ENCODE results near the gene ARVCF. TPM values are rescaled to one million over a fixed set of nuclear protein-coding genes. Genes with fewer than 3 reads are reported as not detected.

Gene ARVCF
- total and polyA plus RNA-seq, 2 experiments from 2014 or later: 15.6 to 122 TPM

DNA sequence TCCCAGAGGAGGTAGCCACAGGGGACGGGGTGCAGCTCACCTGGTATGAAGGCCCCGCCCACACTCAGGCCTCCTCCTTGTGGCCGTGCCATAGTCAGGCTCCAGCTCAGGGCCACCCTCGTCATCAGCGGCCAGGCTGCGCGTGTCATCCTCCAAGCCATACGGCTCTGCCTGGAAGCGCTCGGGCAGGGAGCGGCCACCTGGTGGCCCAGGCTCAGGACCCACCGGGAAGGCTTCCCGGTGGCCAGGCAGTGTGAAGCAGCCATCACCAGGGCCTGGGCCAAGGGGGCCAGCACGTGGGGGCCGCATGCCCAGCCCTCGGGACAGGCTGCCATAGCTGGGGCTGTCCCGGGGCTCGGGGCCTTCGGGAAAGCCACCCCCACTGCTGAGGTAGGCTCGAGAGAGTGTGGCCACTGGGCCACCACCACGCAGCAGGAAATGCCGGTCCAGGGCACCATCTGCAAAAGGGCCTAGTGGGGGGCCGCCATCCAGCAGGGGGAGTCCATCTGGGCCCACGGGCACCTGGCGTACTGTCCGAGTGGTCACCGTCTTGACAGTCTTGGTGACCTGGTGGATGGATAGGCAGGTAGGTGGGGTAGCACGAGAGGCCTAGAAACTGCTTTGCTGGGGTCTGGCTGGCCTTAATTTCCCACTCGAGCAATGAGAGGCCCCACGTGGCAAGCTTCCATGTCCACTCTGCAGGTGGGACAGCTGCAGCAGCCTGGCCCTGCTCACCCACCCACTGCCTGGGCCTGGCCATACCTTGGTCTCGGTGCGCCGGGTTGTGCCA, 35.3 kb downstream of the ARVCF start:
- Histone ChIP-seq H3K36me3 (ENCODE audit: insufficient read depth) (0 out of 2 replicates have a peak, but pooled peaks cover 4% of the 10 kb centered on the region), H3K4me1 (ENCODE audit: insufficient read depth) (peaks cover 6% of the 10 kb centered on the region; the same call in 1 of the 2 replicates), H3K4me2 (no peak overlapping the region), H3F3A (replicated peaks; ENCODE audit: low read depth) (no peaks in the 10 kb centered on the region), H3K27ac (ENCODE audit: low read depth) (no peak overlapping the region), H4K20me1 (replicated peaks; ENCODE audit: insufficient read depth) (no peaks in the 10 kb centered on the region; the same call in 1 of the 2 replicates), H3K9me2 (ENCODE audit: insufficient read depth) (no peaks in the 10 kb centered on the region), H3K79me2 (replicated peaks; ENCODE audit: insufficient read depth) (peaks cover 9% of the 10 kb centered on the region), H3K27me3 (ENCODE audit: insufficient read depth) (no peaks in the 10 kb centered on the region), H2AFZ (no peak overlapping the region), H3K4me3 (no peak overlapping the region)
- H3K27ac Mint-ChIP-seq: no peak overlapping the region
- H3K9me3 Mint-ChIP-seq: no peaks in the 10 kb centered on the region
- H3K4me1 Mint-ChIP-seq: peaks cover 3% of the 10 kb centered on the region
- no peak for DNase-seq (ENCODE audit: low spot score)
- ATAC-seq: no peak
- H3K27me3 Mint-ChIP-seq (ENCODE audit: insufficient read depth, low read depth, poor library complexity): peaks cover 3% of the 10 kb centered on the region
- H3K4me3 Mint-ChIP-seq: no peak overlapping the region
- TF ChIP-seq POLR2AphosphoS5 (IDR thresholded peaks at IDR 0.05; ENCODE audit: low read depth): no peak
- H3K36me3 Mint-ChIP-seq (ENCODE audit: low read depth): peaks cover 9% of the 10 kb centered on the region

DNA sequence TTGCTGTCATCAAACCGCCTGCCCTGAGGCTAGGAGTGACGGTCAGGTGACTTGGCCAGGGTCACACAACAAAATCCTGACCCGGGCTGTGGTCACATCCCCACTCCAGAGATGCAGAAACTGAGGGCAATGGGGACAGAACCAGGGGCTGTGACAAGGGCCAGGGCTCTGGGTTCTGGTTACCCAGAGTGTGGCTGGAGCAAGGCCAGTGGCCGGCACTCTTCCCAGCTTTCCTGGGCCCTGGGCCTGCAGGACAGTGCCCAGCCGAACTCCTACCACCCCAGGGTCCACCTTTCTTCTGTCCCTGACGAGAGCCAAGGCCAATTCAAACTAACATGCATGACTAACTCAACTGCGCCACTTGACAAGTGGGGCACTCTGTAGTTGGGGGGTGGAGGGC, 35.9 kb downstream of the ARVCF start:
- no peak for ATAC-seq
- TF ChIP-seq JUNB (IDR thresholded peaks at IDR 0.05; ENCODE audit: unreplicated experiment): no peak
- no peak for TF ChIP-seq STAT1 (IDR thresholded peaks at IDR 0.05; ENCODE audit: unreplicated experiment)
- TF ChIP-seq, protein P1, sequence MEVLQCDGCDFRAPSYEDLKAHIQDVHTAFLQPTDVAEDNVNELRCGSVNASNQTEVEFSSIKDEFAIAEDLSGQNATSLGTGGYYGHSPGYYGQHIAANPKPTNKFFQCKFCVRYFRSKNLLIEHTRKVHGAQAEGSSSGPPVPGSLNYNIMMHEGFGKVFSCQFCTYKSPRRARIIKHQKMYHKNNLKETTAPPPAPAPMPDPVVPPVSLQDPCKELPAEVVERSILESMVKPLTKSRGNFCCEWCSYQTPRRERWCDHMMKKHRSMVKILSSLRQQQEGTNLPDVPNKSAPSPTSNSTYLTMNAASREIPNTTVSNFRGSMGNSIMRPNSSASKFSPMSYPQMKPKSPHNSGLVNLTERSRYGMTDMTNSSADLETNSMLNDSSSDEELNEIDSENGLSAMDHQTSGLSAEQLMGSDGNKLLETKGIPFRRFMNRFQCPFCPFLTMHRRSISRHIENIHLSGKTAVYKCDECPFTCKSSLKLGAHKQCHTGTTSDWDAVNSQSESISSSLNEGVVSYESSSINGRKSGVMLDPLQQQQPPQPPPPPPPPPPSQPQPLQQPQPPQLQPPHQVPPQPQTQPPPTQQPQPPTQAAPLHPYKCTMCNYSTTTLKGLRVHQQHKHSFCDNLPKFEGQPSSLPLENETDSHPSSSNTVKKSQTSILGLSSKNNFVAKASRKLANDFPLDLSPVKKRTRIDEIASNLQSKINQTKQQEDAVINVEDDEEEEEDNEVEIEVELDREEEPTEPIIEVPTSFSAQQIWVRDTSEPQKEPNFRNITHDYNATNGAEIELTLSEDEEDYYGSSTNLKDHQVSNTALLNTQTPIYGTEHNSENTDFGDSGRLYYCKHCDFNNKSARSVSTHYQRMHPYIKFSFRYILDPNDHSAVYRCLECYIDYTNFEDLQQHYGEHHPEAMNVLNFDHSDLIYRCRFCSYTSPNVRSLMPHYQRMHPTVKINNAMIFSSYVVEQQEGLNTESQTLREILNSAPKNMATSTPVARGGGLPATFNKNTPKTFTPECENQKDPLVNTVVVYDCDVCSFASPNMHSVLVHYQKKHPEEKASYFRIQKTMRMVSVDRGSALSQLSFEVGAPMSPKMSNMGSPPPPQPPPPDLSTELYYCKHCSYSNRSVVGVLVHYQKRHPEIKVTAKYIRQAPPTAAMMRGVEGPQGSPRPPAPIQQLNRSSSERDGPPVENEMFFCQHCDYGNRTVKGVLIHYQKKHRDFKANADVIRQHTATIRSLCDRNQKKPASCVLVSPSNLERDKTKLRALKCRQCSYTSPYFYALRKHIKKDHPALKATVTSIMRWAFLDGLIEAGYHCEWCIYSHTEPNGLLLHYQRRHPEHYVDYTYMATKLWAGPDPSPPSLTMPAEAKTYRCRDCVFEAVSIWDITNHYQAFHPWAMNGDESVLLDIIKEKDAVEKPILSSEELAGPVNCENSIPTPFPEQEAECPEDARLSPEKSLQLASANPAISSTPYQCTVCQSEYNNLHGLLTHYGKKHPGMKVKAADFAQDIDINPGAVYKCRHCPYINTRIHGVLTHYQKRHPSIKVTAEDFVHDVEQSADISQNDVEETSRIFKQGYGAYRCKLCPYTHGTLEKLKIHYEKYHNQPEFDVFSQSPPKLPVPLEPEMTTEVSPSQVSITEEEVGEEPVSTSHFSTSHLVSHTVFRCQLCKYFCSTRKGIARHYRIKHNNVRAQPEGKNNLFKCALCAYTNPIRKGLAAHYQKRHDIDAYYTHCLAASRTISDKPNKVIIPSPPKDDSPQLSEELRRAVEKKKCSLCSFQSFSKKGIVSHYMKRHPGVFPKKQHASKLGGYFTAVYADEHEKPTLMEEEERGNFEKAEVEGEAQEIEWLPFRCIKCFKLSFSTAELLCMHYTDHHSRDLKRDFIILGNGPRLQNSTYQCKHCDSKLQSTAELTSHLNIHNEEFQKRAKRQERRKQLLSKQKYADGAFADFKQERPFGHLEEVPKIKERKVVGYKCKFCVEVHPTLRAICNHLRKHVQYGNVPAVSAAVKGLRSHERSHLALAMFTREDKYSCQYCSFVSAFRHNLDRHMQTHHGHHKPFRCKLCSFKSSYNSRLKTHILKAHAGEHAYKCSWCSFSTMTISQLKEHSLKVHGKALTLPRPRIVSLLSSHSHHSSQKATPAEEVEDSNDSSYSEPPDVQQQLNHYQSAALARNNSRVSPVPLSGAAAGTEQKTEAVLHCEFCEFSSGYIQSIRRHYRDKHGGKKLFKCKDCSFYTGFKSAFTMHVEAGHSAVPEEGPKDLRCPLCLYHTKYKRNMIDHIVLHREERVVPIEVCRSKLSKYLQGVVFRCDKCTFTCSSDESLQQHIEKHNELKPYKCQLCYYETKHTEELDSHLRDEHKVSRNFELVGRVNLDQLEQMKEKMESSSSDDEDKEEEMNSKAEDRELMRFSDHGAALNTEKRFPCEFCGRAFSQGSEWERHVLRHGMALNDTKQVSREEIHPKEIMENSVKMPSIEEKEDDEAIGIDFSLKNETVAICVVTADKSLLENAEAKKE (CRISPR knock-in tag; IDR thresholded peaks at IDR 0.05): no peak
- H3K4me3 Mint-ChIP-seq: no peak overlapping the region

More for the DNA sequence above, 35.9 kb downstream of the ARVCF start:
- peaks cover 7% of the 10 kb centered on the region for H3K4me1 Mint-ChIP-seq
- H3K36me3 ChIP-seq (ENCODE audit: insufficient read depth): 0 out of 2 replicates have a peak, but pooled peaks cover 4% of the 10 kb centered on the region
- H3K79me2 ChIP-seq (replicated peaks; ENCODE audit: insufficient read depth): peaks cover 7% of the 10 kb centered on the region
- H3F3A ChIP-seq (replicated peaks; ENCODE audit: low read depth): no peaks in the 10 kb centered on the region
- no peaks in the 10 kb centered on the region for H3K27me3 ChIP-seq (ENCODE audit: insufficient read depth)
- no peak overlapping the region for H3K27ac ChIP-seq (ENCODE audit: low read depth)
- DNase-seq (ENCODE audit: low spot score): no peak
- H3K9me2 ChIP-seq (ENCODE audit: insufficient read depth): no peaks in the 10 kb centered on the region
- H3K4me1 ChIP-seq (ENCODE audit: insufficient read depth): peaks cover under 1% of the 10 kb centered on the region; the same call in 1 of the 2 replicates
- no peaks in the 10 kb centered on the region; the same call in 1 of the 2 replicates for H4K20me1 ChIP-seq (replicated peaks; ENCODE audit: insufficient read depth)
- H3K36me3 Mint-ChIP-seq (ENCODE audit: low read depth): peaks cover 9% of the 10 kb centered on the region
- H3K27me3 Mint-ChIP-seq (ENCODE audit: insufficient read depth, low read depth, poor library complexity): peaks cover 2% of the 10 kb centered on the region
- H3K4me3 ChIP-seq: no peak overlapping the region
- H3K9me3 Mint-ChIP-seq: no peaks in the 10 kb centered on the region
- no peak overlapping the region for H3K27ac Mint-ChIP-seq
- no peak overlapping the region for H3K4me2 ChIP-seq
- no peak overlapping the region for H2AFZ ChIP-seq
